Esophagus squamous epithelium (tissue), 4 donors: ENCODE measurements around the gene TMEM163.

Experiments
- POLR2A ChIP-seq, 4 donors: fragments of 450-650 bp; IDR thresholded peaks; one replicate each; pipeline ENCODE4 v1.6.1; 2017; ENCODE audit warnings: antibody characterized with exemption in 4 of 4, mild to moderate bottlenecking in 4 of 4, moderate library complexity in 3 of 4
- TF ChIP-seq, protein P1 (sequence below), 6 experiments: fragments of 450-650 bp in 4 of 6; fragments of 200-600 bp in 2 of 6; sonication (generic) in 2 of 6; IDR thresholded peaks; one replicate each; pipeline ENCODE4 v1.5.1; 2016 to 2019; ENCODE audit warnings: antibody characterized with exemption in 6 of 6, mild to moderate bottlenecking in 4 of 6, moderate library complexity in 4 of 6

GRCh38 chr2:134468164-134468563 lies 250.6 kb downstream of the TMEM163 start:
- no peak for TF ChIP-seq POLR2A (IDR thresholded peaks at IDR 0.05)
- TF ChIP-seq, protein P1, sequence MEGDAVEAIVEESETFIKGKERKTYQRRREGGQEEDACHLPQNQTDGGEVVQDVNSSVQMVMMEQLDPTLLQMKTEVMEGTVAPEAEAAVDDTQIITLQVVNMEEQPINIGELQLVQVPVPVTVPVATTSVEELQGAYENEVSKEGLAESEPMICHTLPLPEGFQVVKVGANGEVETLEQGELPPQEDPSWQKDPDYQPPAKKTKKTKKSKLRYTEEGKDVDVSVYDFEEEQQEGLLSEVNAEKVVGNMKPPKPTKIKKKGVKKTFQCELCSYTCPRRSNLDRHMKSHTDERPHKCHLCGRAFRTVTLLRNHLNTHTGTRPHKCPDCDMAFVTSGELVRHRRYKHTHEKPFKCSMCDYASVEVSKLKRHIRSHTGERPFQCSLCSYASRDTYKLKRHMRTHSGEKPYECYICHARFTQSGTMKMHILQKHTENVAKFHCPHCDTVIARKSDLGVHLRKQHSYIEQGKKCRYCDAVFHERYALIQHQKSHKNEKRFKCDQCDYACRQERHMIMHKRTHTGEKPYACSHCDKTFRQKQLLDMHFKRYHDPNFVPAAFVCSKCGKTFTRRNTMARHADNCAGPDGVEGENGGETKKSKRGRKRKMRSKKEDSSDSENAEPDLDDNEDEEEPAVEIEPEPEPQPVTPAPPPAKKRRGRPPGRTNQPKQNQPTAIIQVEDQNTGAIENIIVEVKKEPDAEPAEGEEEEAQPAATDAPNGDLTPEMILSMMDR (IDR thresholded peaks at IDR 0.05) = no peak
